Ascending aorta (tissue), 2 donors: ENCODE measurements around the gene CCDC178. TPM values are rescaled to one million over a fixed set of nuclear protein-coding genes. Genes with fewer than 3 reads are reported as not detected.
"Not testable (repeated sequence)": the region's sequence is repeated elsewhere in the genome, so short reads cannot be mapped to it uniquely, and the experiment has no call there.

Source experiments
- DNase-seq, 2 donors: peaks; one replicate each; pipeline ENCODE4 v3.0.0-alpha.2; 2019; ENCODE audit warnings: low spot score in 2 of 2
- H3K27ac ChIP-seq, 2 donors: fragments of 200-600 bp; sonication (generic); one replicate each; pipeline ENCODE4 v1.5.1; 2016 to 2017; ENCODE audit warnings: mild to moderate bottlenecking in 1 of 2
- H3K27me3 ChIP-seq: fragments of 200-600 bp; sonication (generic); one replicate; pipeline ENCODE4 v1.5.1; 2017
- H3K36me3 ChIP-seq, 2 donors: fragments of 200-600 bp; sonication (generic); one replicate each; pipeline ENCODE4 v1.5.1; 2016
- H3K4me1 ChIP-seq, 2 donors: fragments of 200-600 bp; sonication (generic); one replicate each; pipeline ENCODE4 v1.5.1; 2016 to 2017; ENCODE audit warnings: mild to moderate bottlenecking in 1 of 2
- H3K4me3 ChIP-seq, 2 donors: fragments of 200-600 bp; sonication (generic); one replicate each; pipeline ENCODE4 v1.5.1; 2016 to 2017; ENCODE audit warnings: mild to moderate bottlenecking in 1 of 2
- H3K9me3 ChIP-seq, 2 donors: fragments of 200-600 bp; sonication (generic); one replicate each; pipeline ENCODE4 v1.5.1; 2016
- CTCF ChIP-seq, 3 experiments: fragments of 200-600 bp in 2 of 3; fragments of 450-650 bp in 1 of 3; sonication (generic) in 2 of 3; IDR thresholded peaks; one replicate each; pipeline ENCODE4 v1.5.1; 2016 to 2019; ENCODE audit warnings: antibody characterized with exemption in 3 of 3, mild to moderate bottlenecking in 1 of 3, moderate library complexity in 1 of 3
- intact Hi-C: fragments of 100-400 bp; cut with DNase I; formaldehyde crosslinking; loops from one replicate; pipeline ENCODE4 v1.15.1; 2023
- total RNA-seq: library from RNA; depleted of rRNA; stranded (reverse); fragments of >200 nt; gene quantifications from one replicate; pipeline ENCODE4 v1.1.0, GENCODE V29; 2016

CCDC178 gene
- total RNA-seq, 1 donor from 2014 or later = not detected

GRCh38 chr18:33159151-33159550 lies 281.4 kb downstream of the CCDC178 start:
- intact Hi-C loops = no loop called here
- no peak overlapping the region for H3K4me3 ChIP-seq
- H3K4me1 ChIP-seq = no peaks in the 10 kb centered on the region
- H3K27ac ChIP-seq = no peak overlapping the region
- H3K9me3 ChIP-seq = no peaks in the 10 kb centered on the region
- H3K36me3 ChIP-seq = no peaks in the 10 kb centered on the region
- no peak for TF ChIP-seq CTCF (IDR thresholded peaks at IDR 0.05)
- no peak for DNase-seq
- H3K27me3 ChIP-seq = no peaks in the 10 kb centered on the region

GRCh38 chr18:33157893-33158292 lies 282.6 kb downstream of the CCDC178 start:
- Histone ChIP-seq H3K9me3 (no peaks in the 10 kb centered on the region), H3K4me3 (no peak overlapping the region), H3K36me3 (no peaks in the 10 kb centered on the region), H3K27ac (no peak overlapping the region), H3K27me3 (no peaks in the 10 kb centered on the region), H3K4me1 (no peaks in the 10 kb centered on the region)
- intact Hi-C loops = no loop called here
- TF ChIP-seq CTCF (IDR thresholded peaks at IDR 0.05) = no peak
- no peak for DNase-seq

- H3K36me3 ChIP-seq = no peaks in the 10 kb centered on the region
- no peak overlapping the region for H3K27ac ChIP-seq
- TF ChIP-seq CTCF (IDR thresholded peaks at IDR 0.05) = no peak
- DNase-seq = no peak
- intact Hi-C loops = no loop called here
- H3K4me1 ChIP-seq = no peaks in the 10 kb centered on the region
- H3K4me3 ChIP-seq = no peak overlapping the region
- no peaks in the 10 kb centered on the region for H3K9me3 ChIP-seq
- H3K27me3 ChIP-seq = no peaks in the 10 kb centered on the region
These were observed 283.5 kb downstream of the CCDC178 start for GRCh38 chr18:33156906-33157470.

GRCh38 chr18:33154049-33154448 lies 286.5 kb downstream of the CCDC178 start:
- H3K36me3 ChIP-seq = no peaks in the 10 kb centered on the region
- H3K4me3 ChIP-seq = no peak overlapping the region
- no peaks in the 10 kb centered on the region for H3K9me3 ChIP-seq
- intact Hi-C loops = no loop called here
- no peak for TF ChIP-seq CTCF (IDR thresholded peaks at IDR 0.05)
- DNase-seq = no peak
- no peaks in the 10 kb centered on the region for H3K27me3 ChIP-seq
- H3K27ac ChIP-seq = no peak overlapping the region
- H3K4me1 ChIP-seq = no peaks in the 10 kb centered on the region

GRCh38 chr18:33152376-33152775 lies 288.1 kb downstream of the CCDC178 start:
- Histone ChIP-seq H3K27me3 (no peaks in the 10 kb centered on the region), H3K4me3 (no peak overlapping the region), H3K36me3 (no peaks in the 10 kb centered on the region), H3K27ac (no peak overlapping the region), H3K4me1 (no peaks in the 10 kb centered on the region), H3K9me3 (no peaks in the 10 kb centered on the region)
- DNase-seq = no peak
- TF ChIP-seq CTCF (IDR thresholded peaks at IDR 0.05) = no peak
- intact Hi-C loops = no loop called here

- DNase-seq, H3K4me3 ChIP-seq, intact Hi-C loops, H3K27me3 ChIP-seq, H3K9me3 ChIP-seq, H3K4me1 ChIP-seq, H3K36me3 ChIP-seq, H3K27ac ChIP-seq: not testable (repeated sequence)
These were observed 292.7 kb downstream of the CCDC178 start for GRCh38 chr18:33147811-33148210.
